Esophagus squamous epithelium (tissue), 4 donors: Measurements from ENCODE around the gene ITGA7.

Experiments used
- CTCF ChIP-seq, 6 experiments: fragments of 450-650 bp in 4 of 6; fragments of 200-600 bp in 2 of 6; sonication (generic) in 2 of 6; IDR thresholded peaks; one replicate each; pipeline ENCODE4 v1.5.1; 2016 to 2019; ENCODE audit warnings: antibody characterized with exemption in 6 of 6, mild to moderate bottlenecking in 4 of 6, moderate library complexity in 4 of 6
- POLR2A ChIP-seq, 4 donors: fragments of 450-650 bp; IDR thresholded peaks; one replicate each; pipeline ENCODE4 v1.6.1; 2017; ENCODE audit warnings: antibody characterized with exemption in 4 of 4, mild to moderate bottlenecking in 4 of 4, moderate library complexity in 3 of 4

GRCh38 chr12:55727643-55728185 is 20.0 kb upstream of the ITGA7 start:
- TF ChIP-seq CTCF (IDR thresholded peaks at IDR 0.05) = no peak
- TF ChIP-seq POLR2A (IDR thresholded peaks at IDR 0.05) = no peak
